HG03280 (cell line): ENCODE results near the gene NOS1AP.

Source experiments
- ATAC-seq: cut with Tn5 transposase; IDR thresholded peaks from one replicate; pipeline ENCODE4 v1.9.1; 2021; ENCODE audit warnings: mild to moderate bottlenecking, moderate library complexity; ENCODE audit not compliant: unreplicated experiment

NOS1AP gene

DNA sequence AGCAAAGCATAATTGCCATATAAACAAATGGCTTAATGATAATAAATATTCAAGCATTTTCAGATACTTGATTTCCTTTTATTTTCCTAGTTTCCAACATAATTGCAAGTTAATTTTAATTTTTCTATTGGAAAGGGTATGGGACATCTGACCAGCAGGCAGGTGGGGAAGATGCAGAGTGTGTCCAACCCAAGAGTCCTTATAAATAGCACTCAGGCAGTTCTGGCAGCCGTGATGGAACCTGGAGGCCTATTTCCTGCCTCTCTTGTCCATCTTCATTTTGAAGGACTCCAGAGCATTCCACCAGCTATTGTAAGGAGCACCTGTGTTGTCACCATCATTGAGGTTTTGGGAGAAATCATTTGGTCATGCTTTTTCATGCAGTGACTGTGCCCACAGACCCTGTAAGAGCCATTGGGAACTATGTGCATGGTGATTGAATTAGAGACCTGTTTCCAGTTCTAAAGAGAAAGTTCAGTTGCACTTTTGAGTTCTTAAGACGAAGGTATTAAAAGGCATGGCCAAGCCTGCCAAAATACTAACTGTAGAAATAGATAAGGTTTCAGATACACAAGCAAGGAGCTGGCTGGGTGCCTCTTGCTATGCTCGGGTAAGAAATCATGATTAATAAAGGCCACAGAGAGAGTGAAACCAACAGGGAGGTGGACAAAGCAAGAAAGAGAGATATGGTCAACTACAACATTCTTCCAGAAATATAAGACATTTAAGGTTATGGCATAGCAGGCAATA lies 214.9 kb downstream of the NOS1AP start:
- ATAC-seq: no peak

DNA sequence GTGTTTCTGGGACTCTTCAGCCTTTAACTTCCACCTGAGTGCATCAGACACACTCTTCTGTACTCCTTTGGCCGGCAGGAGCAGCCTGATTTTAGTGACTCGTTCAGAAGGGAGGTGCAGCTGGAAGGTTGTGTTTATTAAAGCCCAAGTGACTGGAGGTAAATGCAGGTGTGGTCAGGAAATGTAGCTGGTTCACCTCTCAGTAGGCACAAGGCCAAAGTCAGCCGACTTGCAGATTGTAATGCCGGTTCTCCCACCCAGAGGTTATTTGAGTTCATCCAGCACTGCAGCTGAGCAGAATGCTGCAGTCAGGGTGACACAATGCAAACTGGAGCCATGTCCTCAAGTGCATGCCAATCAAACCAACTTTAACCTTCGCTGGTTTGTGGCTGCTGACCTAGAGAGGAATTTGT lies 215.7 kb downstream of the NOS1AP start:
- ATAC-seq: no peak

DNA sequence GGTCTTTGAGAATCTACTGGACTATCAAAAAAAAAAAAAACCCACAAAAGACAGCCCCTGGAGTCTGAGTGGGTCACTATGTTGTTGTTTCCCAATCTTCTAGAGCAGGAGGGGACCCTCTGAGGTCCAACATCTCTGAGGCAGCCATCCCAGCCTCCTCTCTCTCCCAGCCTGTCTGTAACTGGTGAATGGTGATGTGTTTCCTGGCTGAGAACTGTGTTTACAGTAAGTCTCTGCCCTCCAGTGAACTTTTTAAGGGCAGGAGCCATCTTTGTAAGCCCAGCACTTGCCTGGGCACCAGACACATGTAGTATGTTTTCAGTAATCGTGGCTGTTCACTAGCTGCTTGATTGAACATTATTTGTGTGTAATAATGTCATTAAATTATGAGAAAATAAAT lies 221.5 kb downstream of the NOS1AP start:
- ATAC-seq: no peak

DNA sequence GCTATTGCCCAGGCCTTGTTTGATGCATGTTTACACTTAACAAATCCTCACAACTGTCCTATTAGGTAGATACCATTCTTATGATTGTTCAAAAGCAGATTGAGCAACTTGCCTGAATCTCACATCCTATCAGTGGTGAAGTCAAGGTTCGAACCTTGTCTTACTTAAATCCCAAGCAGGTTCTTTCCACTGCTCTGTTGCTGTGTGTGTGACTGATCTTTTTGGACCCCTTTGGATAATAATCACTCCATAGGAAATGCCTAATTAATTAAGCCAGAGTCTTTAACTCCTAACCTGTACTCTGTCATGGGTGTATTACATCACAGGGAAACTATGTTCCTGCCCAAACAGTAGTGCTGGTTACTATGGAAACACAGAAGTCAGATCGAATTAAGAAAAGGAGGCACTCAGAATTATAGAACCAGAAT lies 222.9 kb downstream of the NOS1AP start:
- no peak for ATAC-seq

DNA sequence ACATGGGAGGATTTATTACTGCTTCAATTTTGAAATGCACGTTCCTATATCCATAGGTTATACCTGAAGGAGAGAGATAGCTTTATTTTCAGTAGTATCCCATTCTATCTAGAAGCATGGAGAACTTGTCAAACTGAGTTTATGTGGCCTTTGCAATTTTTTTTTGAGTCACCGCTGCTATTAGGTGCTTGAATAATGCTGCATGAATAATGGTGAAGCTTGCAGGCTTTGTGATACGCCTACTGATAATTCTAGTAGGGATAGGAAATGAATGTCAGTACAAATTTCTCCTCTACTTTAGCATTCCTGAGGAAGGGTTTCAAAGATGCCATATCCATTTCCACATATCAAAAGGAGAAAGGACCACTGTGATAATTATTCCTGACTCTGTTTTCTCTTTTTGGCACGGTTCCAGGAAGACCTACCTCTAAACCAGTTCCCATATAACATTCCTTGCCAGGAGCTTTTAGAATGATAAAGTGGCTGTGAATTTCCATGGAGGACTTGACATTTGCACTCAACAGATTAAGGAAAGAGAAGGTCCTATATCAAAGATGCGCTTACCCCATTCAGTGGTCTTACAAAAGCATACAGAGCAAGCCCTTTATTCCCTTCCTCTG lies 223.7 kb downstream of the NOS1AP start:
- ATAC-seq: no peak

DNA sequence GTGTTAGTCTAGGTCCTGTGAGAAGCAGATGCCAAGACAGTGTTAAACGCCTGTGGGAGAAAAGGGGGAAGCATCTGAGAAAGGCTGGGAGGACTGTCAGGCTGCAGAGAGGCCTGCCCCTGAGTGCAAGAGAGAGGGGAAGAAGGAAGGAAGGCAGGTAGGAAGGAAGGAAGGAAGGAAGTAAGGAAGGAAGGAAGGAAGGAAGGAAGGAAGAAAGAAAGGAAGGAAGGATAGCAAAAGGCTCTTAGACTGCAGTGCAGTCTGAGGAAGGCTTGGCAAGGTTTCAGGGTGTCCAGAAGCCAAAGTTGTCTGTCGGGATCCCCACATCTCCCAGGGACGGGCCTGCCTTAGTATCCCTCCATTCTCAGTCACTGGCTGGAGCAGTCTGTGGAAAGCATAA lies 224.5 kb downstream of the NOS1AP start:
- ATAC-seq: no peak

DNA sequence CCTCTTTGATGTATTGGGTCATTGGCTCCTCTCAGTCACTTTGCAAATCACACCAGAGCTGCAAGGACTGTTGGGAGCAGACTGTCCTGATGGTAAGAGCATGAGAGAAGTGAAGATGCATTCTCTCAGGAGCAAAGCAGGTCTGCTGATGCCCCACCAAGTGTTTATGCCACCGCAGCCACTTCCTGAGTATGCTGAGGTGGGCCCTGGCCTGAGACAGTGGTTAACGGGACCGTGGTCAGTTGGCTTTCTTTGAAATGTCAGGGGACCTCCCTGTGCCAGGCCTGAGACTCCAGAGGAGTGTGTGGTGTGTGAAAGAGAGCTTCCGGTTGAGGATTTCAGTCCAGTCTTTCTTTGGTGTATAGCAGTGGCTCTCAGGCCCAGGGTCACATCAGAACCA lies 227.7 kb downstream of the NOS1AP start:
- ATAC-seq: no peak

DNA sequence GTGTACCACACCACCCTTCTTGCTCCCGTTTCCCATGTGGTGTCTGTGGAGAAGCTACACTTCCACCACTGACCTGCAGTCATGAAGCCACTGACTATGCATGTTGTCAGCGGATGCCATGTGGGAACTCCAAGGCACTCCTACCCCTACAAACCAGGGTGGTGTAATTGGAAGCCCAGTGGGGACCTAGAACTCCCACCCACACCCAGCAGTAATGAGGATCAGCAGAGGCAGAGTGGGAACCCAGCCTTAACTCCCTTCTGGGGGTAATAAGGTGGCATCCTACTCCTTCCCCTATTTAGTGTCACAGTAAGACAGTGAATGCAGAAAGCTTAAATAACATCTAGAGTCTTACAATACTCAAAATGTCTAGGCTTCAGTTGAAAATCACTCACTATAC lies 228.8 kb downstream of the NOS1AP start:
- no peak for ATAC-seq

DNA sequence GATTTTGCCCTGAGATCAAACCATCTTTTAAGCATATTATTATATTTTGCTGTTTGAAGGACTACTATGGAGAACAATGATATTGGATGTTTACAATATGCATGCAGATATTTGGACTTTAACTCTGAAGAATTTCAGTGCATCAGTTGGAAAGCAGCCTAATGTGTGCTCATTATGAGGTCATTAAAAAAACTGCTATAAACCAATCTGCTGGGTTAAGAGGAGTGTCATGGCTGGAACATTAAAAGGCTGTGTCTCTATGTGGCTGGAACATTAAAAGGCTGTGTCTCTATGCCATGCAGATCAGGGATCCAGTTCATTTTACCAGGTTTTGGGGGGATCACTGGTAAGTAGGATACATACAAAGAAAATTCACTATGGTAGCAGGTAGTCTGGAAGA lies 229.5 kb downstream of the NOS1AP start:
- no peak for ATAC-seq

DNA sequence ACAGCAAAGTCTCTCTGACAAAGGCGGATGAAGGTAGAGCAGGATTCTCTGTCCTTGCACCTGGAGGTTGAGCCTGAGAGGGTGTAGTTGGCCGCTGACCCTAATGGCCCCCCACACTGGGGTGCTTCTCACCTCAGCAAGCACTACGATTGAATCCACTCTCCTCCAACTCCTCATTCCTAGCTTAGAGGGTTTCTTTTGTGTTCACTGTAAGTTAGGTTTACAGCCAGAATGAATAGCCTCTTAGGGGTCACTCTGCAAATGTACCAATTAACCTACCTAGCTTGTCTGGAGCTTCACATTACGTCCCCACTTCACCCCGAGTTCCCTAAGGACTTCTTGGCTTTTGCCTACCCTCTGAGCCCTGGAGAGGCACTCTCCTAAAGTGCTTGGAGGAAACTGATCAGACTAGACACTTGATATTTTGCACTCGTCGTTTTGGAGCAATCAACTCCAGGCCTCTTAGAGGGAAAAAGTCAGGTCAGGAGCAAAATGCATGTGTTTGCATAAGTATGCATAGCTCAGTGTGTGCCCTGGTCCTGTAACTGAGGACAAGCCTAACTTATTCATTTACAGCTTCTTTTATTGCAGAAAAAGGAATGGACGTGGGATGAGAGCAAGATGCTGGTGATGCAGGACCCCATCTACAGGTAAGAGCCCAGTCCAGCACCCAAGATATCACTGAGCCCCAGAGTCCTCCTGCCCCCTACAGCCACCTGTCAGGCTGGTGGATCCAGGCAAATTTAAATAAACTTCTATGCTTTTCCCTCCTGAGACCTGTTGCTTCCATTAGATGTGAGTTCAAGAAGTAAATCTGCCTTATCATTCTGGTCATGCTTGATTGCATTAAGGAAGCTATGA lies 230.8 kb downstream of the NOS1AP start:
- no peak for ATAC-seq

DNA sequence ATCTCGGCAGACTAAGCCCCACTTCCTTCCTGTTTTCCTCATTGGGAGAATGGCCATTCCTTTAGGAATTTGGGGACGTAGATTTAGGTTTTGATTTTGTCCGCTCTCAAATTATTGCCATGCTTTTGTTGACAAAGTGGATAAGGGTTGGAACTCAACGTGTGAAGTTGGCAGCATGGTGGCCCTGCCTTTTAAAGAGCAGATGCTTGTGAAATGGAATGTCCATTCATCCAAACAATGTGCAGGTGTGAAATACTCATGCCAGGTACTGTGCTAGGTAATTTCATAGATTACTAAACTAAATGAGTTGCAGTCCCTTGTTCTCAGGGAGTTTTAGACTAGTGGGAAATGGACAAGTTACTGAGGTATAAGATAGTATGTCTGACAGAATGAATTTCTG lies 232.2 kb downstream of the NOS1AP start:
- no peak for ATAC-seq

DNA sequence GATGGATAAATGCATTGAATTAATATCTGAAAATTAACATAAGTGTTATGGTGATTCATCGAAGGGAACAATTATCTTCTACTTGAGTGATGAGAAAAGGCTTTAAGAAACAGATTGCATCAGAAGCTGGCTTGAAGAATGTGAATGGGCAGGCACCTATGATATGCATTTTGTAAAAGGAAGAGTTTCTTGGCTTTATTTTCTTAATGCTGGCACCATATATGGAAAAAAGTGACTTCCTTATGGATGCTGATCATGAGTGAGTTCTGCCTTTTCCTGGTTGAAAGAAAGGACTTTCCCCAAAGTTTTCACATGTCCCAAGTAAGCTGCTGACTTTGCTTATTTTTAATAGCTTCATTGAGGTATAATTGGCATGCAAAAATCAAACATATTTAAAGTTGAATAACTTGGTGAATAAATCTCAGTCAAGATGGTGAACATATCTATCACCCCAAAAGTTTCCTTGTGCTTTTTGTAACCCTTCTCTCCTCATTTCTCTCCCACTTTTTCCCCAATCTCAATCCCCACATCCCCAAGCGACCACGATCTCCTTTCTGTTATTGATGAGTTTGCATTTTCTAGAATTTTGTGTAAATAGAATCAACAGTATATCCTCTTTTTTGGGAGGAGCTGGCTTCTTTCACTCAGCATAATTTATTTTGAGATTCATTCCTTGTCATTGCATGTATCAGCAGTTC lies 233.0 kb downstream of the NOS1AP start:
- ATAC-seq: no peak

DNA sequence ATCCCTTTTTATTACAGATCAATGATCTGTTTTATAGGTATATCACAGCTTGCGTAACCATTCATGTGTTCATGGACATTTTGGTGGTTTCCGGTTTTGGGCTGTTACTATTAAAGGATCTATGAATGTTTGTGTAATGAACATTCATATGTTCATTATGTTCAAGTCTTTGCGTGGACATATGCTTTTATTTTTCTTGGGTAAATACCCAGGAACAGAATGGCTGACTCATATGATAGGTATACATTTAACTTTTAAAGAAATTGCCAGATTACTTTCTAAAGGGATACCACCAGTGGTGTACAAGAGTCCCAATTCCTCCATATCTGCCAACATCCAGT lies 233.5 kb downstream of the NOS1AP start:
- no peak for ATAC-seq

DNA sequence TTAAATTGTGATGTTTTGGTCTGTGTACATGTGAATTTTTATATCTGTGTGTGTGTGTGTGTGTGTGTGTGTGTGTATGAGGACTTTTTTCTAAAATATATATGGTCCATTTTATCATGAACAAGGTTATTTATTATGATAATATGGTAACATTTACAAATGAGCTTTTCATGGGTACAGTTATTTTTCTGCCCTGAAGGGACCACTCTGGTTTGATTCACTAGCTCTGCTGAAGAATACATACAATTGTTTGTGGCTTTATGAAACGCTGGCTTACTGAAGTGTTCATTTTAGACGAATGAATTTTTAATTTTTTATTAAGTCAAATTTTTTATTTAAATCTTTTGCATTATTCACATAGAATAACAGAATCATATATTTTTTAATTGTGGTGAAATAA lies 235.2 kb downstream of the NOS1AP start:
- ATAC-seq: no peak

DNA sequence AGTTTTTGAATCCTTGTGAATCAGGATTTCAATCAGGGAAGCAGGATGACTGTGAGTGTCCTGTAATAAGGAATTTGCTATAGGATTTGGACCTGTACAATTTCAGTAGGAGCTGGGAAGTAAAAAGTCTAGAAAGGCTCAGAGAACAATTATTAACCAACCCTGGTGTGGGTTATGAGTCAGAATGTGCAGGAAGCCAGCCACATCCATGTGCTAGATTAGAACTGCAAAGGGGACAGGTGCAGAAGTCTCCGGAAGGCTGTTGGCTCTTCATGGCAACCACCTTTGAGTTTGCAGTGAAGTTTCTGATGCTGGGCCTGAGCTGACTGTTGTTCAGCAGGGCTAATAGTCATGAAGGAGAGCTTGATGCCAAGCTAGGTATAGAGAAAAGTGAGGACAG lies 236.5 kb downstream of the NOS1AP start:
- ATAC-seq: no peak

DNA sequence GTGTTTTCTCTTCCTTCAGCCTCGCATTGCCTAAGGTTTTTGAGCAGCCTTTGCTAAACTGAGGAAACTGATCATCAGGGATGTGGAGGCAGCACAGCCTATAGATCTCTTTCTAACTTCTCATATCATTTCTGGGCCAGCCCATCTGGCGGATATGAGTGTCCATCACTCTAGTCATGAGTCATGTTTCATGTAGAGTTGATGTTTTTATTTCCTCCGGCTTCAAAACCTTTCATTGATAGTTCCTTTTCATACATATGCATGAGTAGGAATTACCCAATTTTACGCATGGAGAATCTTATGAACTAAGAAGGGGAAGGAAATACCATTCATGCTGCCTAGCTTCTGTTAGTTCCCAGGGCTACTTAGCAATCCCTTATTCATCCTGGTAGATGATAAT lies 240.8 kb downstream of the NOS1AP start:
- no peak for ATAC-seq

DNA sequence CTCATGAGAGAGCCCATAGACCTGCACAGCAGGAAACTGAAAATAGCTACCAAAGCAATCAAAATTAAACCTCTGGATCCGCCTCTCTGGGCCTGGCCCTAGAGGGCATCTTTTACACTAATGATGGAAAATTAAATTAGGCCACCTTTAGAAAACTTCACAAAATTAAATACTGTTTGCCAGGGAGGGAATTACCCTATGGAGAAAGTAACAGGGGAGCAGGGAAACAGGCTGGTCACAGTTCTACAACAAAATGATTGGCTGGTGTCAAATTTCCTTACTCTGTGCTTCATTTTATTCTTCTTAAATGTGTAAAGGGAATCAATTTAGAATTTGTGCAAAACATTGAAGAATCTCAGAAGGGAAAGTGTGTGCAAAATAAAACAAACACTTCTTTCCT lies 244.7 kb downstream of the NOS1AP start:
- ATAC-seq: no peak

DNA sequence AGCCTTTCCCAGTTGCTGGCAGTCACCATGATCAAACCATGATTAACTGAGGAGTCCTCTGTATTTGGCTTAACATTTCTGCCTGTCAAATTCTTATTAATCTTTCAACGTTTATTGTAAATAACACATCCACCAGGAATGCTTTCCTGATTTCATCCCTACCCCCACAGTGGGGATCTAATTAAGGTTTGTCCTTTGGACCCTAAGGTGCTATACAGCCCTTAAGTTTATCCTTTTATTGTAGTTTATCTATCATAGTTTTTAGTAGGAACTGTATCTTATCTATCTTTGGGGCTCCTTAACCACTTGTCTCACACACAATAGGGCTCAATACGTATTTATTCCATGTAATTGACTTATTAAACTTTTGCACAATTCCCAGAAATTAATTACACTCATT lies 246.2 kb downstream of the NOS1AP start:
- ATAC-seq: no peak

DNA sequence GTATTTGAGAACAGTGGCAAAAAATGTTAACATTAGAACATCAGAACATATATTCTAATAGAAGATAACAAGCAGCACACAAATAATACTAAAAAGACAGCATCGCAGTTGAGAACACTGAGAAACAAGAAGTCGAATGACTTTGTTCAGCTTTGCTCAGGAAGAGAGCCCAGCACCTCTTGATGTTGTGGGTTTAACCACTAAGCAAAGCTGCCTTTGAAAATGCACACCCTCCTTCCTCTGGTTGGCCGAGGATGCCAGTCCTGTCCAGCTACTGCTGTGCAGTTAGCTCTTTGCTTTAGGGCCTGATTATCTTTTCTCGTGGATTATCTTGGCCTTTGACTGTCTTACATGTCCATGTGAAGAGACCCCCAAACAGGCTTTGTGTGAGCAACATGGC lies 246.7 kb downstream of the NOS1AP start:
- ATAC-seq: no peak

DNA sequence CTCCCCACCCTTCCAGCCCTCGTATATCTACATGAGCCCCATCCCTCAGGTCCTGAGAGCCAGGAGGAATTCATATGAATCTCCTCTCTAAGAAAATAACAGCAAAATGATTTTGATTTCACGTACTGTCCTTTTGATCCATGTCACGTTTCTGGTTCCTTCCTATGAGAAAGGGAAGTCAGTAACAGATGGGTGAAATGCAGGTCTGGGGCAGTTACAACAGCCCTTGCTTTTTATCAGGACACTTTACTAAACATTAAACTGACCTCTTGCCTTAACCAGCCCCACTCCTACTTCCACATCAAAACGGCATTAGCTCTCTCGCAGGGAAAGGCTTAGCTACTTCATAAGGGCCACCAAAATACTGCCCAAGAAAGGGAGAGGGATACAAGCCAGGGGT lies 248.1 kb downstream of the NOS1AP start:
- no peak for ATAC-seq

DNA sequence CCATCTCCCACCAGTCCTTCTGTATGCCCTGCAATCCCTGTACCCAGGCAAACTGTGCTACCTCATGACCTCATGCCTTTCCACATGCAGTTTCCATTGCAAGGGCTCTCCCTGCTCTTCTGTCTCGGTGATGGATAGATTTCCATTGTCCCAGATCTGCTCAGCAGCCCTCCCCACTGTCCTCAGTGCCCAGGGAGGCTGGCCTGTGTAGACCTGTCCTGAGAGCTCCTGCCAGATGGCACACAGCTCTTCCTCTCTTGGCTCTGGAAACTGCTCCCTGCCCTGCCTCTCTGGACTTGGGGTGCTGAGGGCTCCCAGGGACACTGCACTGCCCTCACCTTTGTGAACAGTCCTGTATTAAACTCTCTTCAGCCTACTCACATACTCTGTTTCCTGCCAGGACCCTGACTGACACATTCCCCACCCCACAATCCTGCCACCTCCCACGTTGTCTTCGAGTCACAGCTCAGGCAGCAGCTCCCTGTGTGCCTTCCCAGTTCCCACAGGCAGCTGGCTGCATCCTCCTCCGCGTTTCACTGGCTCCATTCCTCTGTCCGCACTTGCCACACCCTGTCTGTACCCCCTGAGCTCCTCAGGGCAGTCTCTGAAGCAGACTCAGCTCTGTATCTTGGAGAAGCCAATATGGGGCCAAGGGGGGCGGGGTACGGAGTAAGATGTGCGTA lies 250.1 kb downstream of the NOS1AP start:
- no peak for ATAC-seq
